ENCODE results near the gene ZCCHC12. TPM values are rescaled to one million over a fixed set of nuclear protein-coding genes. Genes with fewer than 3 reads are reported as not detected.

The ZCCHC12 gene
- total RNA-seq, 1 experiment from 2014 or later: 0.10 TPM

DNA sequence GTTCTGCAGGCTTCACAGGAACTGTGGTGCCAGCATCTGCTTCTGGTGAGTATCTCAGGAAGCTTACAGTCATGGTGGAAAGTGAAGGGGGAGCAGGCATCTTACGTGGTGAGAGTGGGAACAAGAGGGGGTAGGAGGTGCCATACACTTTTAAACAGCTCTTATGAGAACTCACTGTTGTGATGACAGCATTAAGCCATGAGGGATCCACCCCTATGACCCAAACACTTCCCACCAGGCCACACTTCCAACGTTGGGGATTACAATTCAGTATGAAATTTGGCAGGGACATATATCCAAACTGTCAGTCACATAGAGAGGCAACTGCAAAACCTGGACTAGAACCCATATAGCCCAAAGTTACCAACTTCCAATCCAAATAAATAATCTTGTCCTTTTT is 43.1 kb upstream of the ZCCHC12 start:
- no peak for ATAC-seq
- intact Hi-C loops (cut with micrococcal nuclease; ENCODE audit: unreplicated experiment) (no loop called here), in situ Hi-C loops (cut with HindIII; ENCODE audit: low pct_unique_long_range_greater_than_20kb, low sequenced_read_pairs) (no loop called here)
- Histone ChIP-seq H3K27ac (ENCODE audit: low read length) (no peak overlapping the region), H3K9me3 (ENCODE audit: control insufficient read depth, insufficient read depth, low read depth, low read length) (no peaks in the 10 kb centered on the region), H3K36me3 (ENCODE audit: control insufficient read depth, insufficient read depth, low read length) (peaks cover 15% of the 10 kb centered on the region), H3K4me3 (ENCODE audit: low read depth in 2 of 2, low read length in 2 of 2) (no peak overlapping the region), H3K27me3 (ENCODE audit: control insufficient read depth, insufficient read depth, low read length) (no peaks in the 10 kb centered on the region), H3K4me1 (ENCODE audit: control insufficient read depth, insufficient read depth, low read length) (no peaks in the 10 kb centered on the region)
- ChIA-PET CTCF (no interaction called here), POLR2A (no interaction called here)
- no TSS peak for BruUV-seq (replicated peaks)
- no peak for DNase-seq (ENCODE audit: low read depth, low spot score)
- TF ChIP-seq SIN3A (IDR thresholded peaks at IDR 0.05; ENCODE audit: borderline replicate concordance, insufficient read depth, low read depth, low read length) (no peak), POLR2AphosphoS5 (IDR thresholded peaks at IDR 0.05; ENCODE audit: low read depth, low read length) (no peak), TCF7L2 (IDR thresholded peaks at IDR 0.05; ENCODE audit: low read depth, low read length) (no peak)
- TF ChIP-seq, protein P1, sequence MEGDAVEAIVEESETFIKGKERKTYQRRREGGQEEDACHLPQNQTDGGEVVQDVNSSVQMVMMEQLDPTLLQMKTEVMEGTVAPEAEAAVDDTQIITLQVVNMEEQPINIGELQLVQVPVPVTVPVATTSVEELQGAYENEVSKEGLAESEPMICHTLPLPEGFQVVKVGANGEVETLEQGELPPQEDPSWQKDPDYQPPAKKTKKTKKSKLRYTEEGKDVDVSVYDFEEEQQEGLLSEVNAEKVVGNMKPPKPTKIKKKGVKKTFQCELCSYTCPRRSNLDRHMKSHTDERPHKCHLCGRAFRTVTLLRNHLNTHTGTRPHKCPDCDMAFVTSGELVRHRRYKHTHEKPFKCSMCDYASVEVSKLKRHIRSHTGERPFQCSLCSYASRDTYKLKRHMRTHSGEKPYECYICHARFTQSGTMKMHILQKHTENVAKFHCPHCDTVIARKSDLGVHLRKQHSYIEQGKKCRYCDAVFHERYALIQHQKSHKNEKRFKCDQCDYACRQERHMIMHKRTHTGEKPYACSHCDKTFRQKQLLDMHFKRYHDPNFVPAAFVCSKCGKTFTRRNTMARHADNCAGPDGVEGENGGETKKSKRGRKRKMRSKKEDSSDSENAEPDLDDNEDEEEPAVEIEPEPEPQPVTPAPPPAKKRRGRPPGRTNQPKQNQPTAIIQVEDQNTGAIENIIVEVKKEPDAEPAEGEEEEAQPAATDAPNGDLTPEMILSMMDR (IDR thresholded peaks at IDR 0.05): no peak
- TF ChIP-seq, protein P2, sequence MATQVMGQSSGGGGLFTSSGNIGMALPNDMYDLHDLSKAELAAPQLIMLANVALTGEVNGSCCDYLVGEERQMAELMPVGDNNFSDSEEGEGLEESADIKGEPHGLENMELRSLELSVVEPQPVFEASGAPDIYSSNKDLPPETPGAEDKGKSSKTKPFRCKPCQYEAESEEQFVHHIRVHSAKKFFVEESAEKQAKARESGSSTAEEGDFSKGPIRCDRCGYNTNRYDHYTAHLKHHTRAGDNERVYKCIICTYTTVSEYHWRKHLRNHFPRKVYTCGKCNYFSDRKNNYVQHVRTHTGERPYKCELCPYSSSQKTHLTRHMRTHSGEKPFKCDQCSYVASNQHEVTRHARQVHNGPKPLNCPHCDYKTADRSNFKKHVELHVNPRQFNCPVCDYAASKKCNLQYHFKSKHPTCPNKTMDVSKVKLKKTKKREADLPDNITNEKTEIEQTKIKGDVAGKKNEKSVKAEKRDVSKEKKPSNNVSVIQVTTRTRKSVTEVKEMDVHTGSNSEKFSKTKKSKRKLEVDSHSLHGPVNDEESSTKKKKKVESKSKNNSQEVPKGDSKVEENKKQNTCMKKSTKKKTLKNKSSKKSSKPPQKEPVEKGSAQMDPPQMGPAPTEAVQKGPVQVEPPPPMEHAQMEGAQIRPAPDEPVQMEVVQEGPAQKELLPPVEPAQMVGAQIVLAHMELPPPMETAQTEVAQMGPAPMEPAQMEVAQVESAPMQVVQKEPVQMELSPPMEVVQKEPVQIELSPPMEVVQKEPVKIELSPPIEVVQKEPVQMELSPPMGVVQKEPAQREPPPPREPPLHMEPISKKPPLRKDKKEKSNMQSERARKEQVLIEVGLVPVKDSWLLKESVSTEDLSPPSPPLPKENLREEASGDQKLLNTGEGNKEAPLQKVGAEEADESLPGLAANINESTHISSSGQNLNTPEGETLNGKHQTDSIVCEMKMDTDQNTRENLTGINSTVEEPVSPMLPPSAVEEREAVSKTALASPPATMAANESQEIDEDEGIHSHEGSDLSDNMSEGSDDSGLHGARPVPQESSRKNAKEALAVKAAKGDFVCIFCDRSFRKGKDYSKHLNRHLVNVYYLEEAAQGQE (IDR thresholded peaks at IDR 0.05; ENCODE audit: insufficient read depth in 1 of 2, low read depth in 2 of 2, low read length in 1 of 2): no peak

DNA sequence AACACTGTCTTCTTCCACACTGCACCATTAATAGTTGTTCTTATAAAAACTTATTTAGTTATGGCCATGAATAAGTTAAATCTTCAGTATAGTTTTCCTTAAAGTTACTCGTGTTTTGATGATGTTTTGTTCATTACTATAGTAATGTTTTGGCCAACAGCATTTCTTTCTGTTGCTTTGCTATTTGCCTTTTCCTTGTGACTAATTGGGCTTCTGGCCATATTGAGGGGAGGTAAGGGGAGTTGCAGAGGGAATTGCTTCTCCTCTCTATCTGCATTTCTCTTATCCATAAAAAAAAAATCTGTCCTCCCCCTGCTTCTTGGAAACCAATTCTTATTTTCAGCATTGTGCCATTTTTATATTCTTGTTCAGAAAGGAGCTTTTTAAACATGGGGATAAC is 42.7 kb upstream of the ZCCHC12 start:
- CTCF ChIA-PET: interaction anchor here (0.6 kb wide), 1 partner anchor 10 kb away, joined by 3 read pairs; no protein-coding TSS in a partner anchor
- ATAC-seq (no peak), DNase-seq (ENCODE audit: low read depth, low spot score) (no peak)
- H3K9me3 ChIP-seq (ENCODE audit: control insufficient read depth, insufficient read depth, low read depth, low read length): no peaks in the 10 kb centered on the region
- H3K36me3 ChIP-seq (ENCODE audit: control insufficient read depth, insufficient read depth, low read length): peaks cover 13% of the 10 kb centered on the region
- intact Hi-C loops (cut with micrococcal nuclease; ENCODE audit: unreplicated experiment) (no loop called here), in situ Hi-C loops (cut with HindIII; ENCODE audit: low pct_unique_long_range_greater_than_20kb, low sequenced_read_pairs) (no loop called here)
- no peaks in the 10 kb centered on the region for H3K4me1 ChIP-seq (ENCODE audit: control insufficient read depth, insufficient read depth, low read length)
- H3K4me3 ChIP-seq (ENCODE audit: low read depth in 2 of 2, low read length in 2 of 2): no peak overlapping the region
- no peak overlapping the region for H3K27ac ChIP-seq (ENCODE audit: low read length)
- POLR2A ChIA-PET: no interaction called here
- TF ChIP-seq, protein P1 (IDR thresholded peaks at IDR 0.05): no peak
- TF ChIP-seq POLR2AphosphoS5 (IDR thresholded peaks at IDR 0.05; ENCODE audit: low read depth, low read length) (no peak), SIN3A (IDR thresholded peaks at IDR 0.05; ENCODE audit: borderline replicate concordance, insufficient read depth, low read depth, low read length) (no peak), TCF7L2 (IDR thresholded peaks at IDR 0.05; ENCODE audit: low read depth, low read length) (no peak)
- TF ChIP-seq, protein P2 (IDR thresholded peaks at IDR 0.05; ENCODE audit: insufficient read depth in 1 of 2, low read depth in 2 of 2, low read length in 1 of 2): no peak
- BruUV-seq (replicated peaks): no TSS peak
- no peaks in the 10 kb centered on the region for H3K27me3 ChIP-seq (ENCODE audit: control insufficient read depth, insufficient read depth, low read length)

Data from Panc1 (cell line).